SH-SY5Y (cell line): ENCODE measurements around the gene TMEM176A.

Source experiments
- GATA2 ChIP-seq: IDR thresholded peaks from 2 replicates; pipeline ENCODE4 v1.6.1; 2011; ENCODE audit warnings: mild to moderate bottlenecking, low read depth, low read length
- GATA3 ChIP-seq: IDR thresholded peaks from 2 replicates; pipeline ENCODE4 v1.6.1; 2011; ENCODE audit warnings: low read depth, mild to moderate bottlenecking, low read length, moderate library complexity

TMEM176A gene

GRCh38 chr7:150847536-150847935 lies 47.0 kb downstream of the TMEM176A start:
- TF ChIP-seq GATA3 (no peak), GATA2 (no peak)

DNA sequence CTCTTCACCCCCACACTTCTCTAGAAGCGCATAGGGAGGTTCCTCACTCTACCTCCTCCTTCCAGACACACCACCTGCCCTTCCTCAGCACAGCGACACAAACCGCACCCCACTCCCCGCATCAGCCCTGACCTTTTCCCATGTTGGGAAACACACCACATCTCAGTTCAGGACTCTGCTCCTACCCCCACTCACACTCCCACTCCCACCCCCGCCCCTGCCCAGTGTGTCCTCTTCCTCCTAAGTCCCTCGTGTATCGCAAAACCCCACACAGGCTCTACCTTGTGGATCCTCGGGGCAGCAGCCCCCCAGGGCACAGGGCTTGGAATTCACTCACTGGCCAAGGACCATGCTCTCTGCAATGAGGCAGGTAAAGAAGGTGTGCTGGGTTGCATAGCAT lies 47.5 kb downstream of the TMEM176A start:
- TF ChIP-seq GATA3 (no peak), GATA2 (no peak)

DNA sequence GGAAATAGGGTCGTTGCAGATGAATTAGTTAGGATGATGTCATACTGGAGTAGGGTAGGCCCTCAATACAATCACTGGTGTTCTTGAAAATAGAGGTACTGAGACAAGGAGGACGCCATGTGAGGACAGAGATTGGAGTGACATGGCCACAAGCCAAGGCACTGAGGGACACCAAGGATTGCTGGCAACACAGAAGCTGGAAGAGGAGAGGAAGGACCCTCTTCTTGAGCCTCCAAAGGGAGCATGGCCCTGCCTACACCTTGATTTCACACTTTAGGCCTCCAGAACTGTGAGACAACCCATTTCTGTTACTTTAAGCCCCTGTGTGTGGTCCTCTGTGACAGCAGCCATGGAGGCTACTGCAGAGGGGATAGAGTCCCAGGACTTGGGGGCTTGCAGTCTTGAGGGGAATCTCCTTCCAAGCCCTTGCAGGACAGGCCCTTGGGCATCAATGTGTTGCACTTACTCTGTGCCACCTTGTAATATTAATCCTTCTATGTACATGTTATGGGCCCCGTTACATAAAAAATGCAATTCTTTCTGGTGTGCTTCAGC lies 48.1 kb downstream of the TMEM176A start:
- TF ChIP-seq GATA3 (no peak), GATA2 (no peak)

DNA sequence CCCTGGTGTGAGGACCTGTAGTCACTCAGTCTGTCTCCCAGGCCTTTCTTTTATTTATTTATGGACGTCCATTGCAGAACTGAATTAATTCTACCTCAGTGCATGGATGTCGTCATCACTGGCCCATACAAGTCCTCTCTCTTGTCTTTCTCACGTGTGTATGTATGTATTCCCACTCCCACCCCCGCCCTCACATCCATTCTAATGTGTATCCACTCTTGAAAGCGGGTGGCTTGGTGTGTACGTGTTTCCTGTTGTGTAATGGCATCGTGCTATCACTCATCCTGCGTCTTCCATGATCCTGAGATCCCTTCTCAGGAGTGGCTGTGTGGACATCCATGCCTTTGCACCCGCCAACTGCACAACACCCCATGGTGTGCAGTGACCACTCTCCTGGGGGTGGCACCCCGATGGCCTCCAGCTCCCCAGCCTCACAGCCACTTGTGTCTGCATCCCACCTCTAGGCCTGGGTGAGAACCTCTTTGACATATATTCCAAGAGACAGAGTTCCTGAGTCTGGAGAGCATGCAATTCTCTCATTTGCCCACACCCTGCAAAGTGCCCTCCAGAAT lies 48.7 kb downstream of the TMEM176A start:
- TF ChIP-seq GATA3 (no peak), GATA2 (no peak)

GRCh38 chr7:150850273-150850672 lies 49.7 kb downstream of the TMEM176A start:
- TF ChIP-seq GATA3: no peak
- TF ChIP-seq GATA2: no peak

DNA sequence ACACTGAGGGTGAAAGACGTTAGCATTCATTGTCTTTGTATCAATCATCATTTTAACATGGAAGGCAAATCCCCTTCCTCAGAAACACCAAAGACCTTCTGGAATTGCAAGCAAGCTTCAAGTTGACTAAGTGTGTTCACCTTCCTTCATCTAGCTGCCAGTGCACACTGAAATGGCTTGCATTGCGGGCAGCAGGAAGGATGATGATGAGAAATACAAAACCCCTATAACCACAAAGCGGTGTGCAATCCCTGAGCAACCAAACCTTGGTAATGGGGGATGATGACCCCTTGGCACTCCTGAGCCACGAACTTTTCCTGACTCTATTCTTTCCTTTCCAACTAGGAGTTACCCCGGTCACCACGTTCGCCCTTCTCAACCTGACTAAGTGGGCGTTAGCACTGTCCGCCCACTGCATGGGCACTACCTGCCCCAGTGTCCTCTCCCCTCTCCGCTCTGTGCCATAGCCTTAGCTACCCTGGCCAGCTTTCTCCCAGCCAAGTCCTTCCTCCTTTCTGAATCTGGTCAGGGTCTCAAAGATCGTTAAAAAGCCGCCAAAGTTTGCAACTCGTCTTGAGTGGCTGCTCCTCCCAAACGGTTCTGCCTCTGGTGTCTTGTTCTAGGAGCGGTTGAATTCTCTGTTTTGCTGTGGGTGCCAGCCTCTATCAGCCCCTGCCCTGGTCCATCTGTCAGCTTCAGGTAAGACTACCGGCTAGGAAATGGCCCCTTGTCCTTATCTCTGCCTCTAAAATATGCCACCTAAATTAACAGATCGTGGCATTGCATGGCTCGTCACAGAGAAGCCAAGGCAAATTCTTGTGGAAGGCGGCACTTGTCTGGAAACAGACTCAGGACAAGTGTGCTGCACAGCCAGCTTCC lies 51.2 kb downstream of the TMEM176A start:
- TF ChIP-seq GATA3: no peak
- TF ChIP-seq GATA2: no peak

- TF ChIP-seq GATA2 (no peak), GATA3 (no peak)
Measured at GRCh38 chr7:150852371-150852905, 51.9 kb downstream of the TMEM176A start, which contains the start of gene AOC1. Gene AOC1 (plus strand): TSS chr7:150852517. CDS start chr7:150856471, 3,954 bp downstream.

- TF ChIP-seq GATA2 (no peak), GATA3 (no peak)
Measured at GRCh38 chr7:150854066-150855000, 53.8 kb downstream of the TMEM176A start.
